Heart left ventricle (tissue), 16 donors: ENCODE measurements around the gene AK4. TPM values are rescaled to one million over a fixed set of nuclear protein-coding genes. Genes with fewer than 3 reads are reported as not detected.
A peak's percentile ranks its signal among the peaks of the same experiment; 100 is the strongest.

ENCODE experiments used
- ATAC-seq, 4 donors: fragments of 200-7000 bp; cut with Tn5 transposase; one replicate each; pipeline ENCODE4 v1.9.1; 2020 to 2022; ENCODE audit warnings: moderate library complexity in 4 of 4, mild to moderate bottlenecking in 3 of 4, moderate number of reproducible peaks in 1 of 4
- DNase-seq, 5 donors: peaks; one replicate each; pipeline ENCODE4 v3.0.0-alpha.2; 2020
- H3K27ac ChIP-seq, 12 donors: fragments of 200-600 bp; sonication (generic) in 4 of 12; one replicate each; pipeline versions ENCODE4 v1.5.0 to v1.8.0; 2016 to 2022; ENCODE audit warnings: mild to moderate bottlenecking in 2 of 12
- H3K27me3 ChIP-seq, 9 donors: fragments of 200-600 bp; sonication (generic) in 2 of 9; one replicate each; pipeline versions ENCODE4 v1.5.1 to v1.8.0; 2016 to 2022; ENCODE audit warnings: mild to moderate bottlenecking in 3 of 9
- H3K36me3 ChIP-seq, 9 donors: fragments of 200-600 bp; sonication (generic) in 2 of 9; one replicate each; pipeline versions ENCODE4 v1.5.0 to v1.8.0; 2018 to 2022; ENCODE audit warnings: mild to moderate bottlenecking in 2 of 9
- H3K4me1 ChIP-seq, 12 donors: fragments of 200-600 bp; sonication (generic) in 4 of 12; one replicate each; pipeline versions ENCODE4 v1.5.0 to v1.8.0; 2016 to 2022; ENCODE audit warnings: mild to moderate bottlenecking in 3 of 12
- H3K4me3 ChIP-seq, 12 donors: fragments of 200-600 bp; sonication (generic) in 4 of 12; one replicate each; pipeline versions ENCODE4 v1.5.0 to v1.8.0; 2017 to 2022; ENCODE audit warnings: mild to moderate bottlenecking in 9 of 12, moderate library complexity in 4 of 12
- H3K9me3 ChIP-seq, 12 donors: fragments of 200-600 bp; sonication (generic) in 4 of 12; one replicate each; pipeline versions ENCODE4 v1.5.0 to v1.8.0; 2016 to 2022; ENCODE audit warnings: mild to moderate bottlenecking in 1 of 12
- POLR2A ChIP-seq, 2 donors: fragments of 450-650 bp; IDR thresholded peaks; one replicate each; pipeline ENCODE4 v1.6.1; 2017; ENCODE audit warnings: antibody characterized with exemption in 2 of 2, mild to moderate bottlenecking in 2 of 2, moderate library complexity in 2 of 2
- WGBS, 4 donors: extraction: QIAGEN DNeasy Blood & Tissue Kit in 2 of 4; methylation state at CpG; one replicate each; pipeline versions ENCODE4 v1.1.5 to v1.1.7; 2013 to 2018; 5-methylcytosine and 5-hydroxymethylcytosine counted together
- intact Hi-C, 10 donors: fragments of 100-400 bp; cut with DNase I; formaldehyde crosslinking; loops; one replicate each; pipeline versions ENCODE4 v1.11.1 to v1.14.2; 2022
- polyA plus RNA-seq, 2 donors: library from polyadenylated mRNA; stranded (reverse); fragments of 200-250 nt; gene quantifications; one replicate each; pipeline ENCODE4 v1.2.3, GENCODE V29; 2013
- total RNA-seq, 9 donors: library from RNA; depleted of rRNA in 2 of 9; stranded (reverse); fragments of >200 nt in 2 of 9; fragmentation: NEBNext Ultra II Directional in 3 of 9; extraction: Animal tissue kit (Norgen Biotek cat#: 25700) in 3 of 9; gene quantifications; one replicate each; pipeline versions ENCODE4 v1.1.0 to v1.2.4, GENCODE V29; 2016 to 2023
- TF ChIP-seq, protein P1 (sequence below), 12 donors: fragments of 200-600 bp; sonication (generic) in 4 of 12; IDR thresholded peaks; one replicate each; pipeline versions ENCODE4 v1.5.0 to v1.8.0; 2018 to 2022; ENCODE audit warnings: antibody characterized with exemption in 12 of 12, mild to moderate bottlenecking in 5 of 12
- donor health status: ischemic (EF 13 %, LVEDD 7.1; RV severe dilation, severe dysfunction).
- donor health status: healthy with polysubstance abuse.
- donor health status: DM: no; HTN: yes; CAD: no.
- donor health status: DM: no; HTN: no; CAD: no.
- donor health status: ischemic (EF 25% LVEDD 6.9; RV normal size, moderate dysfunction).
- donor health status: ischemic (EF 25% LVEDD 5.7; RV mildly dilated, moderate dysfunction).
- donor health status: healthy.
- donor health status: DM: yes; HTN: yes; CAD: no.
- donor health status: ischemic (EF 35%, LVEDD 5.7; RV mildly dilated, moderate dysfunction).
- donor health status: nonischemic (EF 11% LVEDD 7.7; RV severe dilation, severe dysfunction).
- donor health status: DM: yes; HTN: yes; CAD: no.
- donor health status: PGD.
- donor health status: ischemic (EF 29% LVEDD 5.4; RV normal size, mild dysfunction).
- donor health status: nonischemic (EF 23%, LVEDD 6.1; RV moderate dilation, normal function).

Gene AK4
- total and polyA plus RNA-seq, 11 donors: 16.0 to 181 (median 122) TPM

DNA sequence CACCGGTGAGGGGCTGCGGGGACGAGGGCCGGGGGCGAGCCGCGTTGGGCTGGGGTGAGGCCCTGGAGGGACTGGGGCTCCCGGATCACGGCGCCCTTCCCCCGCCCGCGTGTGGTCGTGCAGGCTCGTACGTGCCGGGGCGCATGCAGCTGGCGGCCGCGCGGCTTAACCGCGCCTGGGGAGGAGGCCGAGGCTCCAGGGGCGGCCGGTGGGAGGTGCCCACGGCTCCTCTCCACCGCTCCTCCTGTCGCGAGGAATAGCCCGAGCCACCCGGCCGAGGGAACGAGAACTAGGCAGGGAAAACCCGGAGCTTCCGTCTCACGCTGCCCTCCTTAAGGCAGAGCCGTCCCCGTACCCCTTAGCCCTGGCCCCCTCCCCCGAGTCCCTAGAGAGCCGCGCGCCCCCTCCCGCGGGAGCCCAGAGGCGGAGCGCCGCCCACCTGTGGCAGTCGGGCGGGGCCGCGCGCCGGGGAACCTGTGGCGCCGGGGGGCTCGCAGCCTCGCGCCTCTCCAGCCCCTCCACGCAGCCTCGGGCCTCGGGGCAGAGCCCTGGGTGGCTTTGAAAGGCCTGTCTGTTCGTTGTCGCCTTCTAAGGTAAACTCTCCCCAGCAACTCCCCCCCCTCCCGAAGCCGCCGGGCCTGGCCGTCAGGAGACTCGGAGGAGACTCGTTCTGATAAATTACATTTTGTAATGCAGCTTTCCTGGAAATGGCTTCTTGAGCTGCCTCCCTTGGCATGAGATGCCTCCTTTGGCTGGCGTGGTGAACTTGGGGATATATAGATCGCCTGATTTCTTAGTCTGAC is 746 bp downstream of the AK4 start:
- ATAC-seq (peak; percentile 31 to 79 (median 72)), DNase-seq (peak; percentile 41 to 80 (median 53))
- TF ChIP-seq POLR2A (IDR thresholded peaks at IDR 0.05): no peak
- Histone ChIP-seq H3K9me3 (no peaks in the 10 kb centered on the region), H3K4me1 (peaks cover 4 to 29% (median 12%) of the 10 kb centered on the region in 12 donors), H3K4me3 (peak overlapping the region; percentile 70 to 95 (median 90)), H3K36me3 (no peaks in the 10 kb centered on the region), H3K27me3 (no peaks in the 10 kb centered on the region), H3K27ac (peak overlapping the region; percentile 83 to 96 (median 92))
- intact Hi-C loops: loop anchor here (2.0 to 10.0 kb wide), 9 partner anchors 34 to 84 kb away; no protein-coding TSS in a partner anchor
- WGBS, 4 donors: 1 to 3% (median 1%) methylated on average over 27 to 73 of the region's 73 CpGs

DNA sequence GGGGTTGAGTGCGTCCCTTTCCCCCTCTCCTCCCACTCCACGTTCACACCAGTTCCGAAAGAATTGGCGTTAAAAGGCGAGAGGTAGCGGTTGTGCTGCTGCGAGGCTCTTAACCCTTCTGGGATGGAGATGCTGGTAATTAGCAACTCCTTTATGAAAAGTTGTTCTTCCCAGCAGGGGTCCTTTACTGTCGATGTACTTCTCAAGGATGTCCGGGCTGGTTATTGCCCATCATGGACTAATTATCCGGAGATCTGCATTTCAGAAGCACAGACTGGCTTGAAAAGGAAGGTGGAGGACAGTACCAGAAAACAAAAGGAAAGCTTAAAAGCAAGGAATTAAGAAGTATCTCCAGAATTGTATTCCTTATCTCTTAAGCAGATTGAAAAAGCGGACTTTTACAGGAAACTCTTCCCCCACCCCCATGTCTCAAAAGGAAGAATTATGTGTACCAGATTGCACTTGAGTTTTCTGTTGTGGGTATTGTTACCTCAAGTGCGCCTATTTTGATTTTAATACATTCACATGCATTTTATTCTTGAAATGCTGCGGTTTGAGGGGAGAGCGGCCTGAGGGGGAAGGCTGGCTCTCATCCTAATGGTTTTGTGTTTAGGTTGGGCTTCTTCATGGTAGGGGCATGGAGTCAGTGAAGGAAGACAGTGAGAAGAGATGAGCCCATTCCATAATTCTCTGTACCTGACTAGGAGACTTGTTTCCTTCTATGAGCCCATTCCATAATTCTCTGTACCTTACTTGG is 1.5 kb downstream of the AK4 start:
- no peaks in the 10 kb centered on the region for H3K27me3 ChIP-seq
- no peaks in the 10 kb centered on the region for H3K36me3 ChIP-seq
- DNase-seq (no peak), ATAC-seq (peak in 3 of 4 donors; percentile 5 to 30 (median 6))
- no peaks in the 10 kb centered on the region for H3K9me3 ChIP-seq
- intact Hi-C loops: loop anchor here (2.0 to 10.0 kb wide), 9 partner anchors 33 to 85 kb away; no protein-coding TSS in a partner anchor
- 25 to 37% (median 35%) methylated on average over 14 of the region's 14 CpGs for WGBS, 4 donors
- TF ChIP-seq POLR2A (IDR thresholded peaks at IDR 0.05): no peak
- TF ChIP-seq, protein P1, sequence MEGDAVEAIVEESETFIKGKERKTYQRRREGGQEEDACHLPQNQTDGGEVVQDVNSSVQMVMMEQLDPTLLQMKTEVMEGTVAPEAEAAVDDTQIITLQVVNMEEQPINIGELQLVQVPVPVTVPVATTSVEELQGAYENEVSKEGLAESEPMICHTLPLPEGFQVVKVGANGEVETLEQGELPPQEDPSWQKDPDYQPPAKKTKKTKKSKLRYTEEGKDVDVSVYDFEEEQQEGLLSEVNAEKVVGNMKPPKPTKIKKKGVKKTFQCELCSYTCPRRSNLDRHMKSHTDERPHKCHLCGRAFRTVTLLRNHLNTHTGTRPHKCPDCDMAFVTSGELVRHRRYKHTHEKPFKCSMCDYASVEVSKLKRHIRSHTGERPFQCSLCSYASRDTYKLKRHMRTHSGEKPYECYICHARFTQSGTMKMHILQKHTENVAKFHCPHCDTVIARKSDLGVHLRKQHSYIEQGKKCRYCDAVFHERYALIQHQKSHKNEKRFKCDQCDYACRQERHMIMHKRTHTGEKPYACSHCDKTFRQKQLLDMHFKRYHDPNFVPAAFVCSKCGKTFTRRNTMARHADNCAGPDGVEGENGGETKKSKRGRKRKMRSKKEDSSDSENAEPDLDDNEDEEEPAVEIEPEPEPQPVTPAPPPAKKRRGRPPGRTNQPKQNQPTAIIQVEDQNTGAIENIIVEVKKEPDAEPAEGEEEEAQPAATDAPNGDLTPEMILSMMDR (IDR thresholded peaks at IDR 0.05): no peak
- H3K27ac ChIP-seq: peak overlapping the region; percentile 83 to 96 (median 92)
- H3K4me3 ChIP-seq: peak overlapping the region; percentile 70 to 95 (median 90)
- H3K4me1 ChIP-seq: peaks cover 4 to 29% (median 13%) of the 10 kb centered on the region in 12 donors

DNA sequence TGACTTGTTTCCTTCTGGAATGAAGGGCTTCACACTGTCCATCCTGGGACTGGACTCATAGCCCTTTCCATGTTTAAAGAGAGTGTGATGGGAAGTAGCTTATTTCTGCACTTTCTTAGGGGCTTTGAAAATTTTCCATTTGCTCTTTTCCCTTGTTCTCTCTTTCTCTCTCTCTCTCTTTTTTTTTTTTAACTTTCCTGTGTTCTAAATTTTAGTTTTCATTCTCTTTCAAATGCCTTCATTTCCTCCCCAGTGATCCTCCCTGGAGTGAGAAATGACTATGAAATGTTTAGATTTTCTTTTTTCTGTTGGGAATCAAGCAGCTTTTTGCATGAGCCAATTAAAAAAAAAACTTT is 2.1 kb downstream of the AK4 start:
- no peak for DNase-seq
- intact Hi-C loops: loop anchor here in 2 of 10 donors (5.0 kb wide), 2 partner anchors 57 to 83 kb away; no protein-coding TSS in a partner anchor
- Histone ChIP-seq H3K27ac (peak overlapping the region; percentile 3 to 96 (median 92)), H3K4me3 (peak overlapping the region in 4 of 12 donors; percentile 90 to 94 (median 92)), H3K36me3 (no peaks in the 10 kb centered on the region), H3K4me1 (peaks cover 4 to 29% (median 14%) of the 10 kb centered on the region in 12 donors), H3K27me3 (no peaks in the 10 kb centered on the region), H3K9me3 (no peaks in the 10 kb centered on the region)
- no peak for ATAC-seq
- TF ChIP-seq POLR2A (IDR thresholded peaks at IDR 0.05): no peak
- TF ChIP-seq, protein P1 (IDR thresholded peaks at IDR 0.05): no peak

DNA sequence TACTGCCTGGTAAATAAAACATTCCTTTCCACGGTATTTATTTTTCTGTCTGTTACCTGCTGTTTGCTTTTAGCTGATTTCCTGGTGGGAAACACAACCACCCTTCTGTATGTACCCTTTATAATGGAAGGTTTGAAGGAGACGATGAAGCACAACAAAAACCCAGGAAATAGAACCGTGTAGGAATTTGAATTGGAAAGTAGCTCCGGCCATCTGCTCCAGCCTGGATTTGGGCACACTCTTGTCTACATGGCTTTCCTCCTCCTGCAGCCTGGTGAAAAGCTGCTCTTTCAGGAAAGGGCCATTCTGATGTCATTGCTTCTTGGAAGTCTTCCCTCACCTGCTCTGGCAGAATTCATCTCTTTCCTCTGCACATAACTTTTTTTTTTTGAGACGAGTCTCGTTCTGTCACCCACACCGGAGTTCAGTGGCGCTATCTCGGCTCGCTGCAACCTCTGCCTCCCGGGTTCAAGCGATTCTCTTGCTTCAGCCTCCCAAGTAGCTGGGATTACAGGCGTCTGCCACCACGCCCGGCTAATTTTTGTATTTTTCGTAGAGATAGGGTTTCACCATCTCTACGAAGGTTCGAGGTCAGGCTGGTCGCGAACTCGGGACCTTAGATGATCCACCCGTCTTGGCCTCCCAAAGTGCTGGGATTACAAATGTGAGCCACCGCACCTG is 2.7 kb downstream of the AK4 start:
- intact Hi-C loops: loop anchor here in 2 of 10 donors (5.0 kb wide), 2 partner anchors 57 to 83 kb away; no protein-coding TSS in a partner anchor
- DNase-seq (no peak), ATAC-seq (no peak)
- H3K27me3 ChIP-seq: no peaks in the 10 kb centered on the region
- peak overlapping the region in 1 of 12 donors; percentile 3 for H3K4me3 ChIP-seq
- 85 to 87% (median 86%) methylated on average over 23 of the region's 23 CpGs for WGBS, 4 donors
- H3K36me3 ChIP-seq: no peaks in the 10 kb centered on the region
- no peaks in the 10 kb centered on the region for H3K9me3 ChIP-seq
- H3K27ac ChIP-seq: peak overlapping the region in 9 of 12 donors; percentile 17 to 96 (median 92)
- H3K4me1 ChIP-seq: peaks cover 4 to 29% (median 14%) of the 10 kb centered on the region in 12 donors
- TF ChIP-seq, protein P1 (IDR thresholded peaks at IDR 0.05): no peak
- no peak for TF ChIP-seq POLR2A (IDR thresholded peaks at IDR 0.05)
